Measurements from ENCODE around the gene EEF2.

GRCh38 chr19:4007836-4008539 lies 22.7 kb upstream of the EEF2 start:
- no peak for TF ChIP-seq CTCF (IDR thresholded peaks at IDR 0.05)
- no peak for TF ChIP-seq POLR2AphosphoS5 (IDR thresholded peaks at IDR 0.05)
- TF ChIP-seq POLR2A (IDR thresholded peaks at IDR 0.05): no peak
